AG09309 (cell line): ENCODE measurements around the gene TRIP12.
"Not testable (repeated sequence)": the region's sequence is repeated elsewhere in the genome, so short reads cannot be mapped to it uniquely, and the experiment has no call there.

Experiments used
- DNase-seq: peaks from one replicate; pipeline ENCODE4 v3.0.0-alpha.2; 2010; ENCODE audit warnings: low read depth
- H3K4me3 ChIP-seq: 2 replicates; pipeline ENCODE4 v1.5.1; 2011; ENCODE audit warnings: mild to moderate bottlenecking, low read depth, low read length, moderate library complexity; ENCODE audit not compliant: control insufficient read depth
- CTCF ChIP-seq: IDR thresholded peaks from 2 replicates; pipeline ENCODE4 v1.5.1; 2011; ENCODE audit warnings: mild to moderate bottlenecking, low read depth, low read length, inconsistent platforms; ENCODE audit not compliant: insufficient read depth, control insufficient read depth; ENCODE audit errors: missing control alignments

Gene TRIP12

GRCh38 chr2:229728370-229728769, 193.4 kb downstream of the TRIP12 start:
- H3K4me3 ChIP-seq: no peak overlapping the region
- DNase-seq: no peak
- no peak for TF ChIP-seq CTCF

GRCh38 chr2:229726643-229727042, 195.2 kb downstream of the TRIP12 start:
- no peak overlapping the region for H3K4me3 ChIP-seq
- no peak for DNase-seq
- TF ChIP-seq CTCF: no peak

GRCh38 chr2:229725716-229726574, 195.9 kb downstream of the TRIP12 start:
- peak; percentile 31 for DNase-seq
- H3K4me3 ChIP-seq: no peak overlapping the region
- no peak for TF ChIP-seq CTCF

GRCh38 chr2:229723192-229723591, 198.6 kb downstream of the TRIP12 start:
- not testable (repeated sequence) for H3K4me3 ChIP-seq, DNase-seq

GRCh38 chr2:229719926-229720647, 201.7 kb downstream of the TRIP12 start:
- no peak for TF ChIP-seq CTCF
- no peak for DNase-seq
- no peak overlapping the region for H3K4me3 ChIP-seq

- DNase-seq: no peak
- no peak for TF ChIP-seq CTCF
- no peak overlapping the region for H3K4me3 ChIP-seq
These were observed 203.8 kb downstream of the TRIP12 start for GRCh38 chr2:229718057-229718456.

- no peak overlapping the region for H3K4me3 ChIP-seq
- DNase-seq: no peak
- TF ChIP-seq CTCF: peak; percentile 36
These were observed 205.8 kb downstream of the TRIP12 start for GRCh38 chr2:229715895-229716507.
